Stimulated activated CD8-positive, alpha-beta memory T cell treated with anti-CD3 and anti-CD28 coated beads, Interleukin-4, amount 100 ng/mL, for 1 hour (primary cell): ENCODE data around the gene PLPP2.

Experiments used
- DNase-seq, 2 donors: peaks; one replicate each; pipeline ENCODE4 v3.0.0-alpha.2; 2020; ENCODE audit warnings: low read depth in 2 of 2, low spot score in 1 of 2

The PLPP2 gene

GRCh38 chr19:293436-294110, 2.4 kb upstream of the PLPP2 start:
- no peak for DNase-seq

- no peak for DNase-seq
These were observed 1.7 kb upstream of the PLPP2 start for GRCh38 chr19:292951-293350.

GRCh38 chr19:292281-292884, 1.2 kb upstream of the PLPP2 start:
- DNase-seq: no peak

GRCh38 chr19:291561-292280, 518 bp upstream of the PLPP2 start:
- no peak for DNase-seq

DNA sequence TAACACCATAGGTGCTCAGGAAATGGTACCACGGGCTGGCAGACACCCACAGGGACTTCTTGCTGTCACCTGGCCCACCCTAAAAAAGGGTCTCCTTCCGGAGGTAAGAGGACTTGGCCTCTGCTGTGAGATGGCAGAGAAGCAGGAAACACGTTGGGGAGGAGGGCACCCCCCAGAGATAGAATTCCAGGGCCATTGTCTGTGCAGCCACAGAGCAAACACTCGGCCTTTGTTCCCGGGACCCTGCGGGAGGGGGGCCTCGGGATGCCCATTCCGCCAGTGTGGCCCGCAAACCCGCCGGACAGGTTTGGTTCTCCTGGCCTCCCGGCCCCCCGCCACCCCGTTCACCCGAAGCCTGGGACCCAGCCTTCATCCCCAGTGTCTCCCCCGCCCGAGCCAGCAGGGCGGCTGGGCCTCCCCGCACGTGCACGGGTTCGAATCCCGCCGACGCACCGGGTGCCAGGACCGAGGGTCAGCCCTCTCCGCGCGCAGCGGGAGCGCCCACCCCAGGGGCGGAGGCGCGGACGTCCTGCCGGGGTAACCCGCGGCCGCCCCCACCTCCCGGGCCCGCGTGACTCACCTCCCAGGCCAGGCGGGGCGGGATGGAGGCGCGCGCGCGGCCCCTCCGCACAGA, 714 bp downstream of the PLPP2 start:
- no peak for DNase-seq

GRCh38 chr19:289651-290371, 1.4 kb downstream of the PLPP2 start:
- no peak for DNase-seq

- no peak for DNase-seq
These were observed 2.3 kb downstream of the PLPP2 start for GRCh38 chr19:288911-289310.

GRCh38 chr19:287381-287871, 3.8 kb downstream of the PLPP2 start:
- DNase-seq: no peak

DNA sequence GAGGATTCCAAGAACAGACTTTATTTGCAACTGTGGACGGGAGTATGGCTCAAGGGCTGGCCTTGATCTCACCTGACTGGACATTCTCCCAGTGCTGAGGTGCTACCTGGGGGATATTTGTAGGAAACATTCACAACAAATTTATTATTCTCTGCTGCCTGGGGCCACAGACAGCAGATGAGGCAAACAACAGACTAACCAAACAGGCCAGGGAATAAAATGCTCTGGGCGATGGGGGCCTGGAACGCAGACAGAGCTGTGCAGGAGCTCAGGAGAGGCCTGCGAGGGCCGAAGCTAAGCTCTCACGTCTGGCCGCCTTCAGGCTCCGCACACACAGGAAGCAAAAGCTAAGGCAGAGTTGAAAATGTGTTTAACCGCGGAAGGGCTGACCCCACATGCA, 7.8 kb downstream of the PLPP2 start:
- DNase-seq: no peak

GRCh38 chr19:282501-282900, 8.7 kb downstream of the PLPP2 start:
- DNase-seq: no peak

DNA sequence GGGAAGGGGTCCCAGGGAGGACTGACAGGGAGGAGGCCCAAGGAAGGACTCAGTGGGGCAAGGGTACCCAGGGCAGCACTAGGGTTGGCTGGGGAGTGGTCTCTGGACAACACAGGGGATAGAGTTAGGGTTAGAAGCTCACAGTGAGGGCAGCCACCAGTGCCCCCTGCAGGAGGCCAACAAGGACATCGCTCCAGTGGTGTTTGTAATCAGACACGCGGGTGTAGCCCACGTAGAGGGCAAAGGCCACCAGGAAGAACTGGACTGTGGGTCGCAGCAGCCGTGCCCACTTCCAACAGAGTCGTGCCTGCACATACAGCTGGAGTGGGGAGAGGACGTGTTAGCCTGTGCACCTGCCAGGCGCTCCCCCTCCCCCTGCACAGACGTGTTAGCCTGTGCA, 9.2 kb downstream of the PLPP2 start:
- no peak for DNase-seq

DNA sequence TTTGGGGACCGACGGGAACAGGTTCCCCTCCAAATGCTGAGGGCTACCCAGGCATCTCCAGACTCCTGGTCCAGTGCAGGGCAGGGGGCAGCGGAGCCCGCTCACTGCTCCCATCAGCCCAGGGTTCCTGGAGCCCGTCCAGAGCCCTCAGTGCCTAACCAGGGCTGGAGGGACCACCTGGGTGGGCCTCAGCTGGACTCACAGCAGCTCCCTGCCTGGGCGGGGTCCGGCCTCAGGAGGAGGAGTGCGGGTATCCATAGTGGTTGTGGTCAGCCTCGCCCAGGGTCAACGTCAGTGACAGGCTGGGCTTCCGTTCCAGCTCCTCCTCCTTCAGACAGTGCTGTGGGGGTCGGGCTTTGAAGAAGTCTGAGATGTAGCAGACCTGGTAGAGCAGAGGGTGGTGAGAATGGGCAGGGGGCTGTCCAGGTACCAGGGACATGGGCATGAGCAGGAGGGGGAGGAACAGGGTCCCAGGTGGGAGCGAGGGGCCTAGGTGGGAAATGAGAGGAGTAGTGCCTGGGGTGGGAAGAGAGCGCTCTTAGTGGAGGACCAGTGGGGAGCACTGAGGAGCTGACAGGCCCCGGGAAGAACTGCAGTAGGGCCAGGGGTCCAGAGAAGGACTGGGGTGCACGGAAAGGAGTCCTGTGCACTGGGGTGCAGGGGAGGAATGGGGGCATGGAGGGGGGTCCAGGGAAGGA, 9.9 kb downstream of the PLPP2 start:
- DNase-seq: no peak

DNA sequence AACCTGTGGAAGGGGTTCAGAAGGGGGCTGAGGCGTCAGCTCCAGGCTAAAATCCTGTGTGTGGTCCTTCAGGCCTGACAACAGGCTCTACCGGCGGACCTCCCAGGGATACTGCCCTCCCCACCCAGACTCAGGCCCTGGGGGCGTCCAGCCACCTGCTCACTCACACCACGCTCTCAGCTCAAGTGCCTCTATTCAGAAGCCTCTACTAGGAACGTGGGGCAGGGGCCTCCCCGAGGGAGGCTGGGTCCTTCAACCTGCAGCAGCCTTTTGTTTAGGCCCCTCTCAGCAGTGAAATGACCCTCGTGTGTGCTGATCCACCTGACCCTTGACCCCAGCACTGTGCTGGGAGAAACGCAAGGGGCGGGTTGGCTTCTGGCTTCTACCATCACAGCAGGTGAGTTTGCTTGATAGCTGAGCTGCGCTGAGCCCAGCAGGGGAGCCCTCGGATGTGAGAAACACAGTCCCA, 10.6 kb downstream of the PLPP2 start:
- DNase-seq: no peak

GRCh38 chr19:279656-280055, 11.5 kb downstream of the PLPP2 start:
- no peak for DNase-seq

DNA sequence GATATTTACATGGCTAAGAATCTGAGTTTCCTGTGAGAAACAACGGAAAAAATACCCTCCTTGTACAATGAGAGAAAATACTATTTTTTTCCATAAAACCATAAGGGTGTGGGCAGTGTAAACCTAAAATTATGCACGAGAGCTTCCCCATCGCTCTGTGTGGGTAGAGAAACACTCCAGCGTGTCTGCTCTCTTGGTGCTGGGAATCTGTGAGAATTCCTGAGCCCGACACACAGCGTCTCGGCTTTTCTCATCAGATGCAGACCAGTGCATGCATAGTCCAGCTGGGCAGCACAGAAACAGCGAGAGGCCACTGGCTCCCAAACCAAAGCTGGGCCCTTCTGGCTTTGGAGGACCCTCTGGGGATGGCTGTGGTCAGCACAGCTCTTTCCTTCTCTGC, 12.0 kb downstream of the PLPP2 start:
- no peak for DNase-seq

- DNase-seq: no peak
These were observed 13.5 kb downstream of the PLPP2 start for GRCh38 chr19:277581-278165.

DNA sequence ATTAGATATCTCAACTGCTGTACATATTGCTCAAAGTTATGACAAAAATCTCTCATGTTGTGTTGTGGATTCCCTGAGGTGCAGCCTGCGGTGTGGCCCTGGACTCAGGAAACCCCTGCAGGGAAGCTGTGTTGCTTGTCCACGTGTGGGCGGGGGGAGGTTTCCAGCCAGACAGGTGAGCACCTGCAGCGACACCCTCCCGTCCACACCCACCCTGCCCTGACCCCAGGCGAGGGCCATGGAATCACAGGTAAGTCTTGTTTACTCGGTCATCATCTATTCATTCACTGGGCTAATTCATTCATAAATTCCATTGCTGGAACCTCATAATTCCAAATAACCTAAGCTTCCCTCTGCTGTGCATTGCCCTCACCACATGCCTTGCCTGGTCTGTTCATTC, 14.1 kb downstream of the PLPP2 start:
- DNase-seq: no peak

DNA sequence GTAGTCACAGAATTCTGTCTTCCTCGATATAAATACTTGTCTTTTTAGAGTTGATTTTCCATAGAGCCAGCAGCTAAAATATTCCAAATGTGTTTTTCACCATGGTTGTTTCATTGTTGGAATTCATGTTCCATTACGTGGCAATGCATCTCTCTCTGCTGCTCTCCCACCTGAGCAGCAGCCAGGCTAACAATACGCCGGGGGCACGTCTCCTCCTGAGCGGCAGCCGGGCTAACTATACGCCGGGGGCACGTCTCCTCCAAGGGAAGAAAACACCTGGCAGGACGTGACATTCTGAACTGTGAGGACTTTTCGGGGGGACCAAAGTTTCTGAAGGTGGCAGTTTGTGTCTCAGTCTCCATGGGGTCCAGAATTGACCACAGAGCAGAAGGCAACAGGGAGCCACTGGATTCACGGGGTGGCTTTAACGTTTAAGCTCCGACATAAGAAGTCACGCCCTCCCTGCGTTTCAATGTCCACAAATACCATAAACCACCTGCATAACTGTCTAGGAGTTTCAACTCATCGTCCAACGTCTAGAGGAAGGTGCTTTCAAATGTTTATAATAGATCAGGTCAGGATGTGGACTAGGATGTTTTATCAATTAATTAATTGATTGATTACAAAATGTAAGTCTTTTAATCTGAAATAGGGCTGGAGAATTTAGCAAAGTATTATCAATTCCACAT, 15.1 kb downstream of the PLPP2 start:
- DNase-seq: no peak

DNA sequence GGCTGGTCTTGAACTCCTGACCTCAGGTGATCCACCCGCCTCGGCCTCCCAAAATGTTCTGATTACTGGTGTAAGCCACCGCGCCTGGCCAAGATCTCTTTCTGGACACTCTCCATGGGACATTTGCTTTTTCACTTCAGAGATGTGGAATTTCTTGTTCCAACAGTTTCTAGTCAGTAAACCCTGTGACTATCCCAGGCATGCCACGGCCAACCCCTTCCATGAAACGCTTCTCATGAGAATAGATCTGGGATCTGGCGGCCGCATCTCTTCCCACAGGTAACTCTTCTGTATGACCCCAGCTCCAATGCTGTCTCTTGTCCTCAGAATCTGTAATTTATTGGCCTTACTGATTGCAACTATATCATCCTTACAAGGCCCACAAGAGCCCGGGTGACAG, 16.2 kb downstream of the PLPP2 start:
- DNase-seq: no peak

DNA sequence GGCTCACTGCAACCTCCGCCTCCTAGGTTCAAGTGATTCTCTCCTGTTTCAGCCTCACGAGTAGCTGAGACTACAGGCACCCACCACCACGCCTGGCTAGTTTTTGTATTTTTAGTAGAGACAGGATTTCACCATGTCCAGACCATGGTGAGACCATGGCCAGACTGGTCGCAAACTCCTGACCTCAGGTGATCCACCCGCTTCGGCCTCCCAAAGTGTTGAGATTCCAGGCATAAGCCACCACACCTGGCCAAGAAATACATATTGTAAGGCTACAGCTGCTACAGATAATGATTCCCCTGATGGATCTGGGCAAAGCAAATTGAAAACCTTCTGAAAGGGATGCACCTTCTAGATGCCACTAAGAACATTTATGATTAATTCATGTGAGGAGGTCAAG, 17.8 kb downstream of the PLPP2 start:
- DNase-seq: no peak
